Measurements from ENCODE around the gene DCAF17. TPM values are rescaled to one million over a fixed set of nuclear protein-coding genes. Genes with fewer than 3 reads are reported as not detected.

The DCAF17 gene
- total and polyA plus RNA-seq, 2 of the 13 experiments (the other 11 are each of a cell fraction or from before 2014, with no cell fraction given): 13.7 to 30.0 TPM

DNA sequence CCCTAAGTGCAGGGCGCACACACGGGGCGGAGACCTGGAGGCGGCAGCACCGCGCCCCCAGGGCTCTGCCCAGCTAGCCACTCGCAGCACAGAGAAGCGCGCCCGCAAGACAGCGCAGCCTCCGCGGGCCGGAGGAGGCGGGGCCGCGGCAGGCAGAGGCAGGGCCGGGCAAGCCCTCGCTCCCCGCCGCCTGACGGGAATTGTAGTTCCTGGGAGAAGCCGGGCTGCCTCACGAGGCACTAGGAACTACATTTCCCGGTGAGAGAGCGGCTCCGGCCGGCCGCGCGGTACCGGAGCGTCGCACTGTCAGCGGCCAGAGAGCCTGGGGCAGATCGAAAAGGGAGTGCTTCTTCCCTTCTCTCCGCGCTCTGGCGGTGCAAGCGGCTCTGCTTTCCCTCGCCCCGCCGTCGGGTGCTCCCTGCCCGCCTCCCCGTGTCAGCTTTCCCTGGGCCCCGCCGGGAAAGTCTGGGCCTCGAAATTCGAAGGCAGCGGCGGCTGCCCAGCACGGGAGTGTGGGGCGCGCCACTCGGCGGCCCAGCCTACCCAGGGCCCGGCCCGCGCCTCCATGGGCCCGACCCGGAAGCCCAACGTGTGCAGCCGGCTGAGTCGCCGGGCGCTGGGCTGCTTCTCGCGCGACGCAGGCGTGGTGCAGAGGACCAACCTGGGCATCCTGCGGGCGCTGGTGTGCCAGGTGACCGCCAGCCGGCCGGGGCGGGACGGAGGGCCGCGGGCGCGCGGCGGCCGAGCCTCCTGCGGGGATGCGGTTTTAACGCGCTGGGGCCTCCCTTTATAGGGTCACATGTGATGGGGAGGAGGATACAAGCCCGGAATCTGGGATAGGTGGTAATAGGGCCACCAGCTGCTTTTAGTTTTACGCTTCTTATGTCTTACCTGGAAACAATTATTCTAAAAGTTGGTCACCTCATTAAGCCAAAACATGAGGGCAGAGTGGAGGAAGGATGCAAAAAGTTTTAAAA is at the start of gene DCAF17 (continued):
- TF ChIP-seq MED13 (CRISPR knock-in tag; IDR thresholded peaks at IDR 0.05): peak; percentile 75
- 0 out of 2 replicates have a peak, but pooled peaks have one; percentile 13 for TF ChIP-seq MZF1 (CRISPR knock-in tag; IDR thresholded peaks at IDR 0.05; ENCODE audit: borderline replicate concordance)
- TF ChIP-seq NAIF1 (CRISPR knock-in tag; IDR thresholded peaks at IDR 0.05; ENCODE audit: borderline replicate concordance): 0 out of 2 replicates have a peak, but pooled peaks have one; percentile 10
- peak; percentile 66 for TF ChIP-seq FOSL1 (CRISPR knock-in tag; IDR thresholded peaks at IDR 0.05; ENCODE audit: borderline replicate concordance)
- TF ChIP-seq ZSCAN9 (CRISPR knock-in tag; IDR thresholded peaks at IDR 0.05; ENCODE audit: borderline replicate concordance): peak; percentile 70
- TF ChIP-seq ZNF260 (CRISPR knock-in tag; IDR thresholded peaks at IDR 0.05; ENCODE audit: borderline replicate concordance, low read depth): no peak
- TF ChIP-seq TSC22D2 (CRISPR knock-in tag; IDR thresholded peaks at IDR 0.05; ENCODE audit: borderline replicate concordance): peak; percentile 95; the same call in 1 of the 2 replicates
- TF ChIP-seq, protein P1, sequence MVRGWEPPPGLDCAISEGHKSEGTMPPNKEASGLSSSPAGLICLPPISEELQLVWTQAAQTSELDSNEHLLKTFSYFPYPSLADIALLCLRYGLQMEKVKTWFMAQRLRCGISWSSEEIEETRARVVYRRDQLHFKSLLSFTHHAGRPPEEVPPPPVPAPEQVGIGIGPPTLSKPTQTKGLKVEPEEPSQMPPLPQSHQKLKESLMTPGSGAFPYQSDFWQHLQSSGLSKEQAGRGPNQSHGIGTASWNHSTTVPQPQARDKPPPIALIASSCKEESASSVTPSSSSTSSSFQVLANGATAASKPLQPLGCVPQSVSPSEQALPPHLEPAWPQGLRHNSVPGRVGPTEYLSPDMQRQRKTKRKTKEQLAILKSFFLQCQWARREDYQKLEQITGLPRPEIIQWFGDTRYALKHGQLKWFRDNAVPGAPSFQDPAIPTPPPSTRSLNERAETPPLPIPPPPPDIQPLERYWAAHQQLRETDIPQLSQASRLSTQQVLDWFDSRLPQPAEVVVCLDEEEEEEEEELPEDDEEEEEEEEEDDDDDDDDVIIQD (CRISPR knock-in tag; IDR thresholded peaks at IDR 0.05; ENCODE audit: low read depth): 0 out of 2 replicates have a peak, but pooled peaks have one; percentile 1
- TF ChIP-seq, protein P2, sequence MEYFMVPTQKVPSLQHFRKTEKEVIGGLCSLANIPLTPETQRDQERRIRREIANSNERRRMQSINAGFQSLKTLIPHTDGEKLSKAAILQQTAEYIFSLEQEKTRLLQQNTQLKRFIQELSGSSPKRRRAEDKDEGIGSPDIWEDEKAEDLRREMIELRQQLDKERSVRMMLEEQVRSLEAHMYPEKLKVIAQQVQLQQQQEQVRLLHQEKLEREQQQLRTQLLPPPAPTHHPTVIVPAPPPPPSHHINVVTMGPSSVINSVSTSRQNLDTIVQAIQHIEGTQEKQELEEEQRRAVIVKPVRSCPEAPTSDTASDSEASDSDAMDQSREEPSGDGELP (IDR thresholded peaks at IDR 0.05; ENCODE audit: borderline replicate concordance, low read depth): no peak
- TF ChIP-seq ZNF614 (CRISPR knock-in tag; IDR thresholded peaks at IDR 0.05; ENCODE audit: borderline replicate concordance): peak; percentile 79; the same call in 1 of the 2 replicates
- 0 out of 2 replicates have a peak, but pooled peaks have one; percentile 65 for TF ChIP-seq MAZ (IDR thresholded peaks at IDR 0.05; ENCODE audit: borderline replicate concordance, low read depth, low read length)
- peak; percentile 92 for TF ChIP-seq MAZ (CRISPR knock-in tag; IDR thresholded peaks at IDR 0.05; ENCODE audit: low read depth)
- TF ChIP-seq, protein P3, sequence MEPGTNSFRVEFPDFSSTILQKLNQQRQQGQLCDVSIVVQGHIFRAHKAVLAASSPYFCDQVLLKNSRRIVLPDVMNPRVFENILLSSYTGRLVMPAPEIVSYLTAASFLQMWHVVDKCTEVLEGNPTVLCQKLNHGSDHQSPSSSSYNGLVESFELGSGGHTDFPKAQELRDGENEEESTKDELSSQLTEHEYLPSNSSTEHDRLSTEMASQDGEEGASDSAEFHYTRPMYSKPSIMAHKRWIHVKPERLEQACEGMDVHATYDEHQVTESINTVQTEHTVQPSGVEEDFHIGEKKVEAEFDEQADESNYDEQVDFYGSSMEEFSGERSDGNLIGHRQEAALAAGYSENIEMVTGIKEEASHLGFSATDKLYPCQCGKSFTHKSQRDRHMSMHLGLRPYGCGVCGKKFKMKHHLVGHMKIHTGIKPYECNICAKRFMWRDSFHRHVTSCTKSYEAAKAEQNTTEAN (CRISPR knock-in tag; conservative IDR thresholded peaks at IDR 0.05): peak; percentile 65; the same call in 1 of the 2 replicates
- TF ChIP-seq, protein P4, sequence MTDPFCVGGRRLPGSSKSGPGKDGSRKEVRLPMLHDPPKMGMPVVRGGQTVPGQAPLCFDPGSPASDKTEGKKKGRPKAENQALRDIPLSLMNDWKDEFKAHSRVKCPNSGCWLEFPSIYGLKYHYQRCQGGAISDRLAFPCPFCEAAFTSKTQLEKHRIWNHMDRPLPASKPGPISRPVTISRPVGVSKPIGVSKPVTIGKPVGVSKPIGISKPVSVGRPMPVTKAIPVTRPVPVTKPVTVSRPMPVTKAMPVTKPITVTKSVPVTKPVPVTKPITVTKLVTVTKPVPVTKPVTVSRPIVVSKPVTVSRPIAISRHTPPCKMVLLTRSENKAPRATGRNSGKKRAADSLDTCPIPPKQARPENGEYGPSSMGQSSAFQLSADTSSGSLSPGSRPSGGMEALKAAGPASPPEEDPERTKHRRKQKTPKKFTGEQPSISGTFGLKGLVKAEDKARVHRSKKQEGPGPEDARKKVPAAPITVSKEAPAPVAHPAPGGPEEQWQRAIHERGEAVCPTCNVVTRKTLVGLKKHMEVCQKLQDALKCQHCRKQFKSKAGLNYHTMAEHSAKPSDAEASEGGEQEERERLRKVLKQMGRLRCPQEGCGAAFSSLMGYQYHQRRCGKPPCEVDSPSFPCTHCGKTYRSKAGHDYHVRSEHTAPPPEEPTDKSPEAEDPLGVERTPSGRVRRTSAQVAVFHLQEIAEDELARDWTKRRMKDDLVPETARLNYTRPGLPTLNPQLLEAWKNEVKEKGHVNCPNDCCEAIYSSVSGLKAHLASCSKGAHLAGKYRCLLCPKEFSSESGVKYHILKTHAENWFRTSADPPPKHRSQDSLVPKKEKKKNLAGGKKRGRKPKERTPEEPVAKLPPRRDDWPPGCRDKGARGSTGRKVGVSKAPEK (CRISPR knock-in tag; IDR thresholded peaks at IDR 0.05; ENCODE audit: borderline replicate concordance): no peak; the same call in 1 of the 2 replicates
- peak; percentile 87; the same call in 1 of the 2 replicates for TF ChIP-seq SALL1 (CRISPR knock-in tag; IDR thresholded peaks at IDR 0.05)
- peak; percentile 96 for TF ChIP-seq ZNF776 (CRISPR knock-in tag; IDR thresholded peaks at IDR 0.05)
- TF ChIP-seq KLF11 (CRISPR knock-in tag; IDR thresholded peaks at IDR 0.05): peak; percentile 33; the same call in 1 of the 2 replicates
- TF ChIP-seq, protein P5, sequence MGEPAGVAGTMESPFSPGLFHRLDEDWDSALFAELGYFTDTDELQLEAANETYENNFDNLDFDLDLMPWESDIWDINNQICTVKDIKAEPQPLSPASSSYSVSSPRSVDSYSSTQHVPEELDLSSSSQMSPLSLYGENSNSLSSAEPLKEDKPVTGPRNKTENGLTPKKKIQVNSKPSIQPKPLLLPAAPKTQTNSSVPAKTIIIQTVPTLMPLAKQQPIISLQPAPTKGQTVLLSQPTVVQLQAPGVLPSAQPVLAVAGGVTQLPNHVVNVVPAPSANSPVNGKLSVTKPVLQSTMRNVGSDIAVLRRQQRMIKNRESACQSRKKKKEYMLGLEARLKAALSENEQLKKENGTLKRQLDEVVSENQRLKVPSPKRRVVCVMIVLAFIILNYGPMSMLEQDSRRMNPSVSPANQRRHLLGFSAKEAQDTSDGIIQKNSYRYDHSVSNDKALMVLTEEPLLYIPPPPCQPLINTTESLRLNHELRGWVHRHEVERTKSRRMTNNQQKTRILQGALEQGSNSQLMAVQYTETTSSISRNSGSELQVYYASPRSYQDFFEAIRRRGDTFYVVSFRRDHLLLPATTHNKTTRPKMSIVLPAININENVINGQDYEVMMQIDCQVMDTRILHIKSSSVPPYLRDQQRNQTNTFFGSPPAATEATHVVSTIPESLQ (CRISPR knock-in tag; conservative IDR thresholded peaks at IDR 0.05): peak; percentile 90
- TF ChIP-seq SP4 (CRISPR knock-in tag; IDR thresholded peaks at IDR 0.05): peak; percentile 94
